Measurements from ENCODE around the gene MLN. TPM values are rescaled to one million over a fixed set of nuclear protein-coding genes. Genes with fewer than 3 reads are reported as not detected.

MLN gene
- total RNA-seq, 6 experiments from 2014 or later = not detected

GRCh38 chr6:33776186-33776585 lies 27.6 kb downstream of the MLN start:
- H3K4me3 ChIP-seq = no peak overlapping the region
- TF ChIP-seq CTCF (IDR thresholded peaks at IDR 0.05) (no peak), POLR2A (IDR thresholded peaks at IDR 0.05) (no peak)
- no peaks in the 10 kb centered on the region for H3K27me3 ChIP-seq
- H3K9me3 ChIP-seq = no peaks in the 10 kb centered on the region
- H3K4me1 ChIP-seq = peaks cover 0 to 2% (median 0%) of the 10 kb centered on the region in 4 donors
- ATAC-seq (no peak), DNase-seq (no peak)
- 100% methylated on average over 2 of the region's 4 CpGs for WGBS (ENCODE audit: insufficient coverage, low coverage, low lambda C conversion rate, missing lambda C conversion rate)
- H3K27ac ChIP-seq = no peak overlapping the region
- intact Hi-C loops (cut with DNase I) = no loop called here
- peaks cover 33 to 73% (median 49%) of the 10 kb centered on the region in 4 donors for H3K36me3 ChIP-seq

- intact Hi-C loops (cut with DNase I) = loop anchor here (5.0 kb wide), 2 partner anchors 253 to 378 kb away; no protein-coding TSS in a partner anchor
- WGBS (ENCODE audit: insufficient coverage, low coverage, low lambda C conversion rate, missing lambda C conversion rate) = 100% methylated on average over 3 of the region's 3 CpGs
These were observed 29.0 kb downstream of the MLN start for GRCh38 chr6:33774774-33775173.

DNA sequence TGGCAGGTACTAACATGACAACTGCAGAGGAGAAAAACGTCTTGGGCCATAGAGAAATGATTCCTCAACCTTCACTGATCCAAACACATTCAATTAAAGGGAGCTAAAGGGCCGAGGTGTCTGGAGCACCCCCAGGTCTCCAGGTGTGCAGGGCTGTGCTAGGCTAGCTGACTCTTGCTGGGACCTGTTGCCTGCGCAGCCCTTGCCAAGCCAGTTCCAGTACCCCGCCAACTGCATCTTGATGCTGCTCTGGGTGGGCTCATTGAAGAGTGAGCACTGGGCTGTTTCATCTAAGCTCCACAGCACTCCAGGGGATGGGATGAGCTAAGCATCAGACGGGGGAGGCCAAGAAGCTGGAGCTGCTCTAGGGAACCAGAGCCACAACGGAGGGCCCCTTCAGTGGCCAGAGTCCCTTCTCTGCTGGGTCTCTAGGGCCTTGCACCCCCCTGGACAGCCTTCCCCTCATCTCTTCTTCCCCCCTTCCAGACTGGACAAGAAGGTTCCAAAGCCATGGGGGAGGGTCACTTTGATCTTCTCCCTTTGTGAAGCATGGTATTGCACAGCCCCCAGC lies 30.8 kb downstream of the MLN start:
- WGBS (ENCODE audit: insufficient coverage, low coverage, low lambda C conversion rate, missing lambda C conversion rate) = 60% methylated on average over 3 of the region's 6 CpGs
- no peak overlapping the region for H3K27ac ChIP-seq
- peaks cover 0 to 3% (median 0%) of the 10 kb centered on the region in 4 donors for H3K4me1 ChIP-seq

More at GRCh38 chr6:33774774-33775173, 29.0 kb downstream of the MLN start:
- Histone ChIP-seq H3K4me1 (peaks cover 0 to 3% (median 0%) of the 10 kb centered on the region in 4 donors), H3K9me3 (no peaks in the 10 kb centered on the region), H3K36me3 (peaks cover 29 to 59% (median 42%) of the 10 kb centered on the region in 4 donors), H3K4me3 (no peak overlapping the region), H3K27me3 (no peaks in the 10 kb centered on the region), H3K27ac (no peak overlapping the region)
- DNase-seq (no peak), ATAC-seq (no peak)
- TF ChIP-seq CTCF (IDR thresholded peaks at IDR 0.05) = no peak
- no peak for TF ChIP-seq POLR2A (IDR thresholded peaks at IDR 0.05)

DNA sequence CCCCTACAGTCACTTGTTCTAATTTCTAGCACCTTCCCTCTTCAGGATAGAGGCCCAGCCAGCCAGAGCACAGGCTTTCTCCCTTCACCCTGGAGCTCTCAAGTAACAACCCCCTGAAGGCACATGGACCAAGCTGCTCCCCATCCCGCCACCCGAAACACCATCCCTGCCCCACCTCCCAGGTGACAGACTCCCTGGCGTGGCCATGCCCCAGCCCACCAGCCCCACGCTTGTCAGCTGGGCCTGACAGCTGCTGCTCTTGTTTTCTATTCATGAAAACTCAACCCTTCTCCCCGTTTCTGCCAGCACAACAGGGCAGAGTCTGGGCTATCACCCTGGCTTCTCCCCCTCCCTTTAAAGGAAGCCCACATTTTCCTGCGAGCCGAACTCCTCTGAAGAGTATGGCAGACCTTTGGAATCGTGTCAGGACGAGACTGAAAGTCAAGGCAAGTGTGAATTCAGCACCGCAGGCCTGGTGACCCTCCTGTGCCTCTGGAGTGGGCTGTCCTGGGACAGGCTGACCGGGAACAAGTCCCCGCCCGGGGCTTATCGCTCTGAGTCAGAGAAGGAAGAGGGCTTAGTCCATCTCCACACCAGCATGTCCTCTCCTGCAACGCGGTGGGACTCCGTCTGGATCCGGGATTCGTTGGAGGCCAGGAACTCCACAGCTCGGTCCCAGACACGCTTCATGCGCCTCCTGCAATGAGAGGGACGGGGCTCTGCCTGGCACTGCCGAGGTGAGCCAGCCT lies 31.5 kb downstream of the MLN start:
- no peak for TF ChIP-seq CTCF (IDR thresholded peaks at IDR 0.05)
- TF ChIP-seq POLR2A (IDR thresholded peaks at IDR 0.05) = no peak
- ATAC-seq (peak in 2 of 4 donors; percentile 15 to 22), DNase-seq (no peak)
- intact Hi-C loops (cut with DNase I) = loop anchor here (5.0 kb wide), 2 partner anchors 255 to 380 kb away; no protein-coding TSS in a partner anchor
- H3K36me3 ChIP-seq = peaks cover 12 to 34% (median 22%) of the 10 kb centered on the region in 4 donors
- 65% methylated on average over 7 of the region's 24 CpGs for WGBS (ENCODE audit: insufficient coverage, low coverage, low lambda C conversion rate, missing lambda C conversion rate)
- H3K4me3 ChIP-seq = no peak overlapping the region
- H3K9me3 ChIP-seq = no peaks in the 10 kb centered on the region
- peaks cover 0 to 3% (median 0%) of the 10 kb centered on the region in 4 donors for H3K4me1 ChIP-seq
- H3K27ac ChIP-seq = peak overlapping the region in 2 of 3 donors; percentile 40 to 52
- no peaks in the 10 kb centered on the region for H3K27me3 ChIP-seq

More for the DNA sequence above, 30.8 kb downstream of the MLN start:
- Histone ChIP-seq H3K9me3 (no peaks in the 10 kb centered on the region), H3K36me3 (peaks cover 19 to 42% (median 28%) of the 10 kb centered on the region in 4 donors), H3K4me3 (no peak overlapping the region), H3K27me3 (no peaks in the 10 kb centered on the region)
- DNase-seq (no peak), ATAC-seq (no peak)
- TF ChIP-seq POLR2A (IDR thresholded peaks at IDR 0.05) (no peak), CTCF (IDR thresholded peaks at IDR 0.05) (no peak)
- intact Hi-C loops (cut with DNase I) = loop anchor here (5.0 kb wide), 2 partner anchors 254 to 379 kb away; no protein-coding TSS in a partner anchor
